Caki2 (cell line): ENCODE results near the gene GPD2. TPM values are rescaled to one million over a fixed set of nuclear protein-coding genes. Genes with fewer than 3 reads are reported as not detected.
"Not testable (repeated sequence)": the region's sequence is repeated elsewhere in the genome, so short reads cannot be mapped to it uniquely, and the experiment has no call there.

ENCODE experiments used
- DNase-seq: peaks from one replicate; pipeline ENCODE4 v3.0.0-alpha.2; 2015; ENCODE audit warnings: low read depth
- in situ Hi-C: cut with HindIII; loops from 2 replicates; pipeline ENCODE4 v1.10.0; 2016; ENCODE audit warnings: low sequenced_read_pairs, low pct_unique_long_range_greater_than_20kb, mixed read lengths
- total RNA-seq: library from RNA; depleted of rRNA; stranded (reverse); fragments of >200 nt; shearing (Covaris generic); gene quantifications from 2 replicates; pipeline ENCODE4 v1.2.3, GENCODE V29; 2014; ENCODE audit warnings: low replicate concordance

The GPD2 gene
- total RNA-seq, 1 experiment from 2014 or later, result 22.5 TPM

- no peak for DNase-seq
- in situ Hi-C loops, result no loop called here
These were observed 69.5 kb downstream of the GPD2 start for GRCh38 chr2:156505696-156506095.

- in situ Hi-C loops, result no loop called here
- DNase-seq, result no peak
These were observed 74.9 kb downstream of the GPD2 start for GRCh38 chr2:156511122-156511521.

- DNase-seq, result no peak
- in situ Hi-C loops, result no loop called here
These were observed 75.6 kb downstream of the GPD2 start for GRCh38 chr2:156511803-156512202.

- DNase-seq, result no peak
- in situ Hi-C loops, result no loop called here
These were observed 76.3 kb downstream of the GPD2 start for GRCh38 chr2:156512451-156512850.

GRCh38 chr2:156513219-156513618 is 77.0 kb downstream of the GPD2 start:
- in situ Hi-C loops, result no loop called here
- no peak for DNase-seq

GRCh38 chr2:156517419-156517818 is 81.2 kb downstream of the GPD2 start:
- DNase-seq, result no peak
- in situ Hi-C loops, result no loop called here

- in situ Hi-C loops, result no loop called here
- DNase-seq, result no peak
These were observed 82.0 kb downstream of the GPD2 start for GRCh38 chr2:156518138-156518537.

GRCh38 chr2:156522864-156523440 is 86.8 kb downstream of the GPD2 start:
- in situ Hi-C loops, result no loop called here
- DNase-seq, result no peak

GRCh38 chr2:156526950-156527636 is 90.9 kb downstream of the GPD2 start:
- in situ Hi-C loops, result no loop called here
- no peak for DNase-seq

- in situ Hi-C loops, DNase-seq: not testable (repeated sequence)
These were observed 92.4 kb downstream of the GPD2 start for GRCh38 chr2:156528583-156528982.

- in situ Hi-C loops, result no loop called here
- no peak for DNase-seq
These were observed 96.8 kb downstream of the GPD2 start for GRCh38 chr2:156532989-156533388.

GRCh38 chr2:156536534-156536933 is 100.4 kb downstream of the GPD2 start:
- in situ Hi-C loops, result no loop called here

GRCh38 chr2:156537141-156537540 is 101.0 kb downstream of the GPD2 start:
- DNase-seq, result no peak
- in situ Hi-C loops, result no loop called here

More at GRCh38 chr2:156536534-156536933, 100.4 kb downstream of the GPD2 start:
- no peak for DNase-seq

GRCh38 chr2:156538083-156538504 is 101.9 kb downstream of the GPD2 start:
- in situ Hi-C loops, result no loop called here
- no peak for DNase-seq

- no peak for DNase-seq
- in situ Hi-C loops, result no loop called here
These were observed 103.1 kb downstream of the GPD2 start for GRCh38 chr2:156539086-156539860.

- in situ Hi-C loops, result no loop called here
- no peak for DNase-seq
These were observed 104.5 kb downstream of the GPD2 start for GRCh38 chr2:156540706-156541105.

- in situ Hi-C loops, result no loop called here
These were observed 105.0 kb downstream of the GPD2 start for GRCh38 chr2:156541229-156541628.

GRCh38 chr2:156541706-156542105 is 105.5 kb downstream of the GPD2 start:
- DNase-seq, result no peak
- in situ Hi-C loops, result no loop called here

More at GRCh38 chr2:156541229-156541628, 105.0 kb downstream of the GPD2 start:
- DNase-seq, result no peak

- DNase-seq, result no peak
- in situ Hi-C loops, result no loop called here
These were observed 112.2 kb downstream of the GPD2 start for GRCh38 chr2:156548413-156548812.
